WTC11 (cell line): ENCODE data around the gene TRAF3IP1.

Source experiments
- ATF2 ChIP-seq: sonication (generic); formaldehyde crosslinking; IDR thresholded peaks from 2 replicates; pipeline ENCODE4 v1.8.1; 2022; ENCODE audit warnings: low read depth, missing genetic modification reagents, borderline replicate concordance
- FOXK1 ChIP-seq: sonication (generic); formaldehyde crosslinking; IDR thresholded peaks from 2 replicates; pipeline ENCODE4 v1.8.0; 2022; ENCODE audit warnings: mild to moderate bottlenecking, moderate library complexity, missing genetic modification reagents
- GRHL2 ChIP-seq: fragments of 250-450 bp; sonication (Bioruptor Pico); IDR thresholded peaks from 2 replicates; pipeline ENCODE4 v1.8.0; 2022; ENCODE audit warnings: mild to moderate bottlenecking, moderate library complexity; ENCODE audit not compliant: insufficient replicate concordance, severe bottlenecking
- NFATC4 ChIP-seq: fragments of 250-450 bp; sonication (Bioruptor Pico); IDR thresholded peaks from 2 replicates; pipeline ENCODE4 v1.9.0; 2021; ENCODE audit warnings: mild to moderate bottlenecking
- NFYB ChIP-seq: sonication (generic); formaldehyde crosslinking; conservative IDR thresholded peaks from 2 replicates; pipeline ENCODE4 v1.8.0; 2022; ENCODE audit warnings: low read depth, missing genetic modification reagents
- NR3C1 ChIP-seq: sonication (generic); formaldehyde crosslinking; conservative IDR thresholded peaks from 2 replicates; pipeline ENCODE4 v1.8.1; 2023; ENCODE audit warnings: low read depth, mild to moderate bottlenecking, missing genetic modification reagents
- PRDM15 ChIP-seq: sonication (generic); formaldehyde crosslinking; IDR thresholded peaks from 2 replicates; pipeline ENCODE4 v1.8.0; 2022; ENCODE audit warnings: missing genetic modification reagents
- RORB ChIP-seq: fragments of 250-450 bp; sonication (Bioruptor Pico); IDR thresholded peaks from 2 replicates; pipeline ENCODE4 v1.9.0; 2021; ENCODE audit warnings: mild to moderate bottlenecking
- SMAD3 ChIP-seq: sonication (generic); formaldehyde crosslinking; IDR thresholded peaks from 2 replicates; pipeline ENCODE4 v1.8.0; 2022; ENCODE audit warnings: missing genetic modification reagents, mild to moderate bottlenecking, borderline replicate concordance
- TP53 ChIP-seq: sonication (generic); formaldehyde crosslinking; IDR thresholded peaks from 2 replicates; pipeline ENCODE4 v1.8.1; 2023; ENCODE audit warnings: mild to moderate bottlenecking, missing genetic modification reagents
- TF ChIP-seq, protein P1 (sequence below): sonication (generic); formaldehyde crosslinking; IDR thresholded peaks from 2 replicates; pipeline ENCODE4 v1.8.0; 2023; ENCODE audit warnings: missing genetic modification reagents
- TF ChIP-seq, protein P2 (sequence below): fragments of 200-600 bp; IDR thresholded peaks from 2 replicates; pipeline ENCODE4 v1.8.0; 2022; ENCODE audit warnings: antibody characterized with exemption
- TF ChIP-seq, protein P3 (sequence below): sonication (generic); formaldehyde crosslinking; IDR thresholded peaks from 2 replicates; pipeline ENCODE4 v1.8.0; 2022; ENCODE audit warnings: mild to moderate bottlenecking, missing genetic modification reagents

- TF ChIP-seq SMAD3 (CRISPR knock-in tag) (no peak), PRDM15 (CRISPR knock-in tag) (no peak), RORB (CRISPR knock-in tag) (no peak), NFYB (no peak), TP53 (CRISPR knock-in tag) (no peak), NR3C1 (CRISPR knock-in tag) (no peak), GRHL2 (CRISPR knock-in tag) (no peak), ATF2 (CRISPR knock-in tag) (no peak), NFATC4 (CRISPR knock-in tag) (no peak), FOXK1 (CRISPR knock-in tag) (no peak)
- TF ChIP-seq, protein P1, sequence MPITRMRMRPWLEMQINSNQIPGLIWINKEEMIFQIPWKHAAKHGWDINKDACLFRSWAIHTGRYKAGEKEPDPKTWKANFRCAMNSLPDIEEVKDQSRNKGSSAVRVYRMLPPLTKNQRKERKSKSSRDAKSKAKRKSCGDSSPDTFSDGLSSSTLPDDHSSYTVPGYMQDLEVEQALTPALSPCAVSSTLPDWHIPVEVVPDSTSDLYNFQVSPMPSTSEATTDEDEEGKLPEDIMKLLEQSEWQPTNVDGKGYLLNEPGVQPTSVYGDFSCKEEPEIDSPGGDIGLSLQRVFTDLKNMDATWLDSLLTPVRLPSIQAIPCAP (CRISPR knock-in tag), result no peak
- TF ChIP-seq, protein P2, sequence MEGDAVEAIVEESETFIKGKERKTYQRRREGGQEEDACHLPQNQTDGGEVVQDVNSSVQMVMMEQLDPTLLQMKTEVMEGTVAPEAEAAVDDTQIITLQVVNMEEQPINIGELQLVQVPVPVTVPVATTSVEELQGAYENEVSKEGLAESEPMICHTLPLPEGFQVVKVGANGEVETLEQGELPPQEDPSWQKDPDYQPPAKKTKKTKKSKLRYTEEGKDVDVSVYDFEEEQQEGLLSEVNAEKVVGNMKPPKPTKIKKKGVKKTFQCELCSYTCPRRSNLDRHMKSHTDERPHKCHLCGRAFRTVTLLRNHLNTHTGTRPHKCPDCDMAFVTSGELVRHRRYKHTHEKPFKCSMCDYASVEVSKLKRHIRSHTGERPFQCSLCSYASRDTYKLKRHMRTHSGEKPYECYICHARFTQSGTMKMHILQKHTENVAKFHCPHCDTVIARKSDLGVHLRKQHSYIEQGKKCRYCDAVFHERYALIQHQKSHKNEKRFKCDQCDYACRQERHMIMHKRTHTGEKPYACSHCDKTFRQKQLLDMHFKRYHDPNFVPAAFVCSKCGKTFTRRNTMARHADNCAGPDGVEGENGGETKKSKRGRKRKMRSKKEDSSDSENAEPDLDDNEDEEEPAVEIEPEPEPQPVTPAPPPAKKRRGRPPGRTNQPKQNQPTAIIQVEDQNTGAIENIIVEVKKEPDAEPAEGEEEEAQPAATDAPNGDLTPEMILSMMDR, result no peak
- TF ChIP-seq, protein P3, sequence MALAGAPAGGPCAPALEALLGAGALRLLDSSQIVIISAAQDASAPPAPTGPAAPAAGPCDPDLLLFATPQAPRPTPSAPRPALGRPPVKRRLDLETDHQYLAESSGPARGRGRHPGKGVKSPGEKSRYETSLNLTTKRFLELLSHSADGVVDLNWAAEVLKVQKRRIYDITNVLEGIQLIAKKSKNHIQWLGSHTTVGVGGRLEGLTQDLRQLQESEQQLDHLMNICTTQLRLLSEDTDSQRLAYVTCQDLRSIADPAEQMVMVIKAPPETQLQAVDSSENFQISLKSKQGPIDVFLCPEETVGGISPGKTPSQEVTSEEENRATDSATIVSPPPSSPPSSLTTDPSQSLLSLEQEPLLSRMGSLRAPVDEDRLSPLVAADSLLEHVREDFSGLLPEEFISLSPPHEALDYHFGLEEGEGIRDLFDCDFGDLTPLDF, result no peak
These were observed 5.7 kb upstream of the TRAF3IP1 start for GRCh38 chr2:238314576-238314975.
